Neural progenitor cell (in vitro differentiated cells): ENCODE results near the gene B4GALNT1. TPM values are rescaled to one million over a fixed set of nuclear protein-coding genes. Genes with fewer than 3 reads are reported as not detected.

Experiments
- DNase-seq: peaks from one replicate; pipeline ENCODE4 v3.0.0-alpha.2; 2016; ENCODE audit warnings: low spot score
- H2AFZ ChIP-seq: fragments of 200-600 bp; sonication (generic); replicated peaks from 2 replicates; pipeline ENCODE4 v1.6.1; 2016; ENCODE audit warnings: antibody characterized with exemption
- H3F3A ChIP-seq: fragments of 200-600 bp; sonication (generic); 2 replicates; pipeline ENCODE4 v1.6.1; 2016; ENCODE audit warnings: antibody characterized with exemption, low read depth
- H3K27ac ChIP-seq: fragments of 200-600 bp; sonication (generic); 2 replicates; pipeline ENCODE4 v1.5.1; 2016; ENCODE audit warnings: mild to moderate bottlenecking
- H3K27me3 ChIP-seq: fragments of 200-600 bp; sonication (generic); 2 replicates; pipeline ENCODE4 v1.6.1; 2016; ENCODE audit warnings: mild to moderate bottlenecking, moderate library complexity
- H3K36me3 ChIP-seq: fragments of 200-600 bp; sonication (generic); 2 replicates; pipeline ENCODE4 v1.5.1; 2016
- H3K4me1 ChIP-seq: fragments of 200-600 bp; sonication (generic); 2 replicates; pipeline ENCODE4 v1.6.1; 2016; ENCODE audit warnings: mixed run types
- H3K4me2 ChIP-seq: fragments of 200-600 bp; sonication (generic); 2 replicates; pipeline ENCODE4 v1.6.1; 2016
- H3K4me3 ChIP-seq: fragments of 200-600 bp; sonication (generic); 2 replicates; pipeline ENCODE4 v1.5.1; 2016
- H3K79me2 ChIP-seq: fragments of 200-600 bp; sonication (generic); 2 replicates; pipeline ENCODE4 v1.6.1; 2016; ENCODE audit warnings: low read depth
- H3K9ac ChIP-seq: fragments of 200-600 bp; sonication (generic); 2 replicates; pipeline ENCODE4 v1.6.1; 2016
- H3K9me3 ChIP-seq: fragments of 200-600 bp; sonication (generic); 2 replicates; pipeline ENCODE4 v1.5.1; 2016; ENCODE audit warnings: low read depth
- H4K20me1 ChIP-seq: fragments of 200-600 bp; sonication (generic); 2 replicates; pipeline ENCODE4 v1.6.1; 2016; ENCODE audit warnings: low read depth
- H3K27ac Mint-ChIP-seq: 3 replicates; pipeline ENCODE4 v1.8.0; 2021; ENCODE audit warnings: mixed read lengths
- H3K27me3 Mint-ChIP-seq: 2 replicates; pipeline ENCODE4 v1.8.0; 2022; ENCODE audit warnings: low read depth, mild to moderate bottlenecking, inconsistent platforms, moderate library complexity, mixed read lengths; ENCODE audit not compliant: insufficient read depth
- H3K36me3 Mint-ChIP-seq: 3 replicates; pipeline ENCODE4 v1.8.0; 2021; ENCODE audit warnings: mixed read lengths
- H3K4me1 Mint-ChIP-seq: 3 replicates; pipeline ENCODE4 v1.8.0; 2021; ENCODE audit warnings: mixed read lengths
- H3K4me3 Mint-ChIP-seq: 3 replicates; pipeline ENCODE4 v1.8.0; 2021; ENCODE audit warnings: mild to moderate bottlenecking, moderate library complexity, mixed read lengths
- H3K9me3 Mint-ChIP-seq: 3 replicates; pipeline ENCODE4 v1.8.0; 2020; ENCODE audit warnings: mixed read lengths
- CTCF ChIP-seq: fragments of 200-600 bp; sonication (generic); IDR thresholded peaks from 2 replicates; pipeline ENCODE4 v1.5.1; 2017; ENCODE audit warnings: antibody characterized with exemption, mild to moderate bottlenecking
- EZH2 ChIP-seq: fragments of 200-600 bp; sonication (generic); IDR thresholded peaks from 2 replicates; pipeline ENCODE4 v1.6.1; 2017; ENCODE audit warnings: antibody characterized with exemption, mild to moderate bottlenecking, moderate library complexity
- EZH2phosphoT487 ChIP-seq: fragments of 200-600 bp; sonication (generic); IDR thresholded peaks from 2 replicates; pipeline ENCODE4 v1.6.1; 2017; ENCODE audit warnings: antibody characterized with exemption
- total RNA-seq: library from RNA; depleted of rRNA; stranded (reverse); fragments of >200 nt; gene quantifications from 2 replicates; pipeline ENCODE4 v1.2.3, GENCODE V29; 2015; ENCODE audit warnings: low replicate concordance

Gene B4GALNT1
- total RNA-seq, 1 donor from 2014 or later = 0.28 TPM

- H3K9ac ChIP-seq = no peak overlapping the region
- Mint-ChIP-seq H3K9me3 (no peaks in the 10 kb centered on the region), H3K36me3 (no peaks in the 10 kb centered on the region), H3K4me3 (no peak overlapping the region), H3K27me3 (peaks cover 2% of the 10 kb centered on the region), H3K4me1 (no peaks in the 10 kb centered on the region), H3K27ac (no peak overlapping the region)
- no peak overlapping the region for H3K4me2 ChIP-seq
- no peak for DNase-seq
- no peaks in the 10 kb centered on the region for H3K9me3 ChIP-seq
- H3K4me1 ChIP-seq = no peaks in the 10 kb centered on the region
- no peak for TF ChIP-seq EZH2phosphoT487
- no peak for TF ChIP-seq CTCF
- no peak for TF ChIP-seq EZH2
- no peak overlapping the region for H3K4me3 ChIP-seq
- H2AFZ ChIP-seq = no peak overlapping the region
- no peaks in the 10 kb centered on the region for H3K79me2 ChIP-seq
- no peak overlapping the region for H3K27ac ChIP-seq
- no peaks in the 10 kb centered on the region for H3K36me3 ChIP-seq
- no peaks in the 10 kb centered on the region for H3K27me3 ChIP-seq
- peaks cover 4% of the 10 kb centered on the region for H4K20me1 ChIP-seq
- H3F3A ChIP-seq = peaks cover 9% of the 10 kb centered on the region
Measured at GRCh38 chr12:57584690-57585089, 48.3 kb downstream of the B4GALNT1 start.

GRCh38 chr12:57584050-57584449, 49.0 kb downstream of the B4GALNT1 start:
- H3K79me2 ChIP-seq = no peaks in the 10 kb centered on the region
- Mint-ChIP-seq H3K4me3 (no peak overlapping the region), H3K9me3 (no peaks in the 10 kb centered on the region), H3K36me3 (no peaks in the 10 kb centered on the region), H3K27ac (no peak overlapping the region), H3K27me3 (peaks cover 2% of the 10 kb centered on the region), H3K4me1 (no peaks in the 10 kb centered on the region)
- H3K27me3 ChIP-seq = no peaks in the 10 kb centered on the region
- no peak overlapping the region for H3K9ac ChIP-seq
- H3K9me3 ChIP-seq = no peaks in the 10 kb centered on the region
- peaks cover 4% of the 10 kb centered on the region for H4K20me1 ChIP-seq
- H3K27ac ChIP-seq = no peak overlapping the region
- no peaks in the 10 kb centered on the region for H3K4me1 ChIP-seq
- peaks cover 9% of the 10 kb centered on the region for H3F3A ChIP-seq
- no peak overlapping the region for H2AFZ ChIP-seq
- H3K4me3 ChIP-seq = no peak overlapping the region
- no peak overlapping the region for H3K4me2 ChIP-seq
- H3K36me3 ChIP-seq = no peaks in the 10 kb centered on the region
- no peak for DNase-seq
- TF ChIP-seq EZH2phosphoT487 = no peak
- TF ChIP-seq CTCF = no peak
- TF ChIP-seq EZH2 = no peak

GRCh38 chr12:57583008-57583831, 49.8 kb downstream of the B4GALNT1 start:
- Mint-ChIP-seq H3K4me3 (peak overlapping the region; percentile 9), H3K27ac (no peak overlapping the region), H3K4me1 (no peaks in the 10 kb centered on the region), H3K36me3 (peaks cover 2% of the 10 kb centered on the region), H3K9me3 (no peaks in the 10 kb centered on the region), H3K27me3 (peaks cover 4% of the 10 kb centered on the region)
- H2AFZ ChIP-seq = no peak overlapping the region
- H3K9me3 ChIP-seq = no peaks in the 10 kb centered on the region
- no peak overlapping the region for H3K9ac ChIP-seq
- H3K4me3 ChIP-seq = no peak overlapping the region
- H3K27ac ChIP-seq = no peak overlapping the region
- H3K4me1 ChIP-seq = no peaks in the 10 kb centered on the region
- no peaks in the 10 kb centered on the region for H3K79me2 ChIP-seq
- peak; percentile 92 for DNase-seq
- H3K27me3 ChIP-seq = no peaks in the 10 kb centered on the region
- H3K36me3 ChIP-seq = no peaks in the 10 kb centered on the region
- peaks cover 4% of the 10 kb centered on the region for H4K20me1 ChIP-seq
- TF ChIP-seq CTCF (peak; percentile 96), EZH2 (no peak)
- no peak overlapping the region for H3K4me2 ChIP-seq
- peaks cover 9% of the 10 kb centered on the region for H3F3A ChIP-seq
